Measurements from ENCODE around the gene TUBA4A.
A peak's percentile ranks its signal among the peaks of the same experiment; 100 is the strongest.

The TUBA4A gene

DNA sequence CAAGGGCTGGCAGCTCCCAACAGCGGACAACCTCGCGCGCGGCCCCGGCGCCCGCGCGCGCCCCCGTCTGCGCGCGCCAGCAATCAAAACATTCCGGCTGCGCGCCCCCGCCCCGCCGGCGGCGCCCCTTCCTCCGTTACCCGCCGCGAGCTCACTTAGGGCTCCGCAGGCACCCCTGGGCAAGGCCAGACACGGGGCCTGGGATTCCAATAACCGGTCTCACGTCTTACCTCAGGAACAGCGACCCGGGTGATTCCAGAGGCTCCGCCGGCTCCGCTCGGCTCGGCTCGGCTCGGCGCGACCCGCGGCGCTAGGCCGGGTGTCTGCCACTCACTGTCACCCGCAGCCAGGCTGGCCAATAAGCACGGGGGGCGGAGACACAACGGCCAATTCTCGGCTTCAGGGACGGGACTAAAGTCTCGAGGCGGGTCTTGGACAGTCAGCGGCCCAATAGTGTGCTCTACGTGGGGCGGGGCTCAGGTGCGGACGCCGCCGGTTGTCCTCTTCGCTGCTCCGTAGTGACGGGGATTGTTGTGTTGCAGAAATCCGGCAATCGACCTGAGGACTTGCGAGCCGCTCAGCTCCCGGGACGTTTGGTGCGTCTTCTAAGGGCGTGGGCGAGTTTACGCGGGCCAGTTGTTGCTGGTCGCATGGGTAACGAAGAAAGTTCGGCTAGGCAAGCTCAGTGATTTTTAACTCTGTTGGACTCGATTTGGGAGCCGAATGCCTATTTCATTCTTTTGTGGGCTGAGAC, 24.2 kb downstream of the TUBA4A start, which contains the start of the genes ANKZF1 and ATG9A:
Gene ANKZF1, plus strand, starts transcription at position 502 of the 754 bp plus-strand sequence. CDS start 452 bp downstream, outside the sequence.
Gene ATG9A, minus strand, starts transcription at position 332 of the 754 bp plus-strand sequence. CDS start 1,612 bp downstream, outside the sequence.
- DNase-seq, result peak; percentile 99

DNA sequence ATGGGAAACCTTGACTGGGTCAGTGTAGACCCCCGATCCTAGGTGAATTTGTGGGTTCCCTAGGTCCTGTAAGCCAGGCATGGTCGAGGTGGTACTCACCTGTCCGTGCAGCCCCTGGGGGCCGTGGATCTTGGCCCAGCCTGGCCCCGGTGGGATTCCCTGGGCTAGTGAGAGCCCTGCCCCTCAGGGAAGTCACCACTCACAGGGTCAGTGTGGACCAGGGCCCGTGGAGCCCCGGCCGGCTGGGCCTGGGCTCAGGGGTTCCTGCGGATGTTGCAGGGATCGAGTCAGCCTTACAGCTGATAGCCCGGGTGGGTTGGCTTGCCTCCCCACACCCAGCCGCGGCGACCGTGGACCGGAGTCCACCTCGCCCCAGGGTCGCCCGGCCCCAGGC, 24.8 kb downstream of the TUBA4A start:
- no peak for DNase-seq

DNA sequence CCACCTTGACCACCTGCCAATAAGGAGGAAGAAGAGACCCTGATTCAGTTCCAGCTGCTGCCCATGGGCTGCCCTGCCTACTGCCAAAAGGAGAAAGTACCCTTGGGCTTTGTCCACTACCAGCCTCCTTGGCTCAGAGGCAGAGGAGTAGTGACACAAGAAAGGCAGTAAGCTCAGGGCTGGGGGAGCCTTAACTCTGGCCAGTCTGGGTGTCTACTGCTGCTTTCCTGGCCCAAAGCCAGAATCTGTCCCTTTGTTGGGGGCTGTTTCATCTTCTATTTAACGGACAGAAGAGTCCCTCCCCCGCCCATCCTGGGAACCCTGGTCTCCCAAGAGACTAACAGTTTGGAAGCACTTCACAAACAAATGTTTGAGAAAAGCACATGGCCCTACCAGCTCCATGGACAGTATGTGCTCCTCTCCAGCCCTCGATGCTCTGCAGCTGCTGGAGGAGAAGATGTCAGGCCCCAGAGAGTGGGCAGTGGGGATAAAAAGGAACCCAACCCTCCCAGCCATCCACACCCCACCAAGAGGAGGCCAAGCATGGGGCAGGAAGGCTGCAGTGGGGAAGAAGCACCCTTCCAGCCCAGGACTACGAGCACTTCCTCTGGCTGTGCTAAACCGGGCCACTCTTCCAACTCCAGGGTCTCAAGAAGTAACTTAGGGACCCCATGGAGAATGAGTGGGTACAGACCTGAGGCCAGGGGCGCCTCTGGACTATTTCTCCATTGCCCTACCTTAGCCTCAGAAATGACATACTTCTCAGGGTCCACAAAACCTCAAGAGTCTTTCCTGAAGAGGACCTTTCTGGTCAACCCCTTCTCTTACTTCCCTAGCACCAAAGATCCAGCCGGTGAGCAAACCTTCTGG, 25.4 kb downstream of the TUBA4A start:
- DNase-seq, result no peak

DNA sequence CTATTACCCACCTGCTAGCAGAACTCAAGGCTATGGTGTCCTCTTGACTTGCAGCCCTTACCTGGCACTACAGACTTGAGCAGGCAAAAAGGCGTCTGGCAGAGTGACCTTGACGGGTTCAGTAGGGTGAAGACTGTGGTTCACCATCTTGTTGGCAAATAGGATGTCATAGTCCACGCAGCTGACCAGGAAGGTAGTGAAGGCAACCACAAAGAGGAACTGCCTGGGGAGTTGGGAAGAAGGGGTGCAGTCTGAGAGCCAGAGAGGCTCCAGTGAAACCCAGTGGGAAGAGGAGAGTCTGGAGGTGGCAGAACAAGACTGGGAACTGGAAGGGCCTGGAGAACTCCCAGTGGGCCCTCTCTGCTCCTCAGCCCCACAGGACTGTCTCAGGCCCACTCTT, 28.4 kb downstream of the TUBA4A start:
- no peak for DNase-seq

DNA sequence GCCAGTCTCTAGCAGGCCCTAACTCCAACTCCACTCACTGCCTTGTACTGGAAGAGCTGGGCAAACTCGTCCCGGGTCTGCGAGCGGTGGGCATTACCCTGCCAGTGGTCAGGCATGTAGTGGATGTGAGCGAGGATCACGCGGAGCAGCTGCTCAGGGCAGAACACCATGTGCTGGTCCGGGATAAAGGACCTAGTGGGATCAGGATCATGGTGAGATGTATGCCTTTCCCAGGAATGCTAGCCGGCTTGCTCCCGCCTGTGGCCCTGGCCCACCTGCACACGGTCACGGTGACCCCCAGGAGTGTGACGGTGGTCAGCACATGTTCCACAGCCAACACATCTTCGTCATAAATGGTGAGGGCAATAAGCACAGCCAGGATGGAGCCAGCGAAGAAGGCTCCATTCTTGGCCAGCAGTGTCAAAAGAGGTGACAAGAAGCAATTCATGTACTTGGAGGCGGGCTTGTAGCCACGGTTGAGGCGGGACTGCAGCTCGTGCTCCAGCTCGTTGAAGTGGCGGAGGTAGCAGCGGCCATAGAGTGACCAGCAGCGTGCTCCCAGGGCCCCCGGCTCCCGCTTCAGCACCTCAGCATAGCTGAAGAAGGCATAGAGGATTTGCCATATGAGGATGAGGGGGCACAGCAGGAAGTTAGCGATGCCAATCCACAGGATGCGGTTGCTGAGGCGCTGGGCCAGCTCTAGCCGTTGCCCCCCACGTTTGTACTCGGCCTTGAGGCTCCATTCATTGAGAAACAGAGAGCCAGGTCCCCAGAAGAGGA, 29.7 kb downstream of the TUBA4A start:
- no peak for DNase-seq

DNA sequence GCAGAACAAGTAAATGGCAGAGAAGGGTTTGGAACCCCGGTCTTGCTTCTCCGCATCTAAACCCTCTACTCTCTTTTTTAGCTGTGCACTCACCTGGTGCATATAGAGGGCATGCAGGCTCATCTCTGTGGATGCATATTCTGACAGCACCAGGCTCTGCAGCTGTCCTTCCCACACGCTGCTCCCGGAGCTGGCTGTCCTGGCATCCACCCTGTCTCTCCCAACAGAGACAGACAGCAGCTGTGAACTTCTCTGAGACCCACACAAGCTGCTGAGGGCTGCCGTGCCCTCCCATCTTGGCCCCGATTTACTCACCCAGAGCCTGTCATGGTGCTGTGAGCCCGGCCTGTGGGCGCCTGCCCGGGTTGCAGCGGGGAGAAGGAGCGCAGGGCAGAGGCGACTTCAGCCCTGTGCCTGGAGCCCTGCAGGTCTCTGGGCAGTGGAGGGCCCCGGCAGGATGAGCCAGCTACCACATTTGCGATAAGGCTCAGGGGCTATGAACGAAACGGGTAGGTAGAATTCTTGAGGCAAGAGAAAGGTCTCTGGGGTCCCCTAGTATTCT, 31.7 kb downstream of the TUBA4A start:
- no peak for DNase-seq

DNA sequence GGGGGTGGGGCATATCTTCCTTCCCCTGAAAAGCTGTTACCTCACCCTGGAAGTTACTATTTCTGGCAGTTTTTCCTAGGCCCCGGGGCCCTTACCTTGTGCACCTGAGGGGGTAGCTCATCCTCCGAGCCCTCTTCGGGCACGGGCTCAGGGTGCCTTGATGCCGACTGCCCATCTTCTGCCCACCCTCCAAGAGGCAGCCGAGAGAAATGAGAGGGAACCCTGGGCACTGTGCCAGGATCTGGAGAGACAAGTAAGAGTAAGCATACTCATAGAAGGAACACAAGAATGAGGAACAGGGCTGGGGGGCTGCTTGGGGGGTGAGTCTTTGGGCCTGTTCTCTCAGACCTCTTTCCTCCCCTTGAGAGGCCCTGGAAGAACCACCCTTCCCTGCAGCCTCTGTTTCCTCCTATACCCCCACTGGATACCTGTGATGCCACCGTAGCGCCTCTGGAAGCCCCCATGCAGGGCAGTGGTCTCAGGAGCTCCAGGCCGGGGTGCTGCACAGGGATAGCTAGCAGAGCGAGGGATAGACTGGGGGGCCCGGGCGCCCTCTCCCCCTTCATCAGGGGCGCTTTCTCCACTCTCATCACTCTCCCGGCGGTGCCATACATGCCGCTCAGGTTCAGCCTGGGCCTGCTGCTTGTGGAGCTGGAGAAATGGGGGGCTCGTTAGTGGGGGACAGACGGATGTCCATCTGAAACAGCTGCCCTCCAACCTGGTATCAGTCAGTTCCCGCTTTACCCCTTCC, 32.9 kb downstream of the TUBA4A start:
- no peak for DNase-seq

DNA sequence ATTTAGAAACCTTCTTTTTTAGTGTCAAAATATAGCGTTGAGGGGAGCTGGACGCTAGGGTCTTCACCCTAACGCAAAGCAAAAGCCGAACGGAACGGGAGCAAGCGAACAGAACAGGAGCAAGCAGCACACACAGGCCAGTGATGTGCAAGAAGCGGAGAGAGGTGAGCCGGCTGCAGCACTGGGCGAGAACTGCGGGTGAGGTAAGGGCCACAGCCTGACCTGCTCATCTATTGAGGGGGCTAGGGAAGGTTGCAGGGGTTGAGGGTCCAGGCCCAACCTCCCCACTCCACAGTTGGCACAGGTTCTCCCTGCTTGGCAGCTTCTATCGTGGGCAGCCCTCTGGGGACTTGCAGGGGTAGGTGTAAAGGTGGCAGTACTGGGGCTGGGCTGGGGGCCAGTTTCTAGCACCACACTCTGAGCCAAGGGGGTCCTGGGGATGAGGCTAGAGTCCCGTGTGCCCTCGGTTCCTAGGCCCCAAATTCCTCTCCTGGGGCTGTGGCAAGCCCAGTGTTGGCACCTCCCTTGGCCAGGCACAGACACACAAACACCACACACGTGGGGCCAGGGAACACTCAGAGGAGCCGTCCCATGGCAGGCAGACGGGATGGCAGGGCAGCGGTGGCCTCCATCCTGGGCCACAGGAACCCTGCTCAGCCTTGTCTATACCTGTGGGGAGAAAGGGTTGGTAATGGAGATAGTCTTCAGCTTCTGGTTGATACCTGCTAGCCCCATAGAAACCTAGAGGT, 33.8 kb downstream of the TUBA4A start:
- no peak for DNase-seq

DNA sequence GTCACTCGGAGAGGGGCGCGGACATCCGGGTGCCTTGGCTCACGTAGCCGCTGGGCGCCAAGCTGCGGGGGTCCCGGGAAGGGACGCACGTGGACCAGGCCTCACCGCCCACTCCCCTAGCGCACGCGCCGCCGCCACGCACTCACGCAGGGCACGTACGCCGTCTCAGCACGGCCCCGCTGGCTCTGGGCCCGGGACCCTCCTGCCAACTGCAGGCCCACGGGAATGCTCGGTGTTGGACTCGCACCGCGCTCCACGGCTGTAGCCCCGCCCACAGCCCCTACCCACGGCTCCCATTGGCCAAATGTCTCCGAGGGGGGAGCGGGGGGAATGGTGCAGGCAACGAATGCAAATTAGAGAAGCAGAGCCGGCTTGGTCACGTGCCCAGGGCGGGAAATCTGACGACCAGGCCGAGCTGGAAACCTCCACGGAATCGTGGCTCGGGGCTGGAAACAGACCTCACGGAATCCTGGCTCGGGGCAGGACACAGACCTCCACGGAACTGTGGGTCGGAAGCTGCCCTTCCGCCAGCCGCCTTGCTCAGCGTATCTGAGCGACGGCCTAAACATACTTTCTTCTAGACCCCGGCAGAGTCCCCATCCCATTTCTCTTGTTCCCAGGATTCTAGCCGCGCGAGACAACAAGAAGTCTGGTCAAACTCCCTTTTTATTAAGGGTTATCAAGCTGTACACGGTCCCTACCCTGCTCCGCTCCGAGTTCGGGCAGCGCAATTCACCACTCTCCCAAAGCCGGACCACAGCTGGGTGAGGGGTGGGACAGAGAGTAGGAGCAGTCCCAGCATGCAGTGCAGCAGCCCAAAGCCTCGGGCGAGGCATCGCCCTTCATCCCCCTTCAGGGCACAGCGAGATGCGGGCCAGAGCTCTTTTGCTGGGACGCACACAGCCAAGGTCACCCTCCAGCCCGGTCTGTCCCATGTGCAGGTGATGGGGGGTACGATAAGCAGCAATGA, 34.7 kb downstream of the TUBA4A start, which contains the start of gene ABCB6:
Gene ABCB6, minus strand, starts transcription at position 227 of the 970 bp plus-strand sequence. CDS start 285 bp downstream, outside the sequence.
- peak; percentile 95 for DNase-seq

DNA sequence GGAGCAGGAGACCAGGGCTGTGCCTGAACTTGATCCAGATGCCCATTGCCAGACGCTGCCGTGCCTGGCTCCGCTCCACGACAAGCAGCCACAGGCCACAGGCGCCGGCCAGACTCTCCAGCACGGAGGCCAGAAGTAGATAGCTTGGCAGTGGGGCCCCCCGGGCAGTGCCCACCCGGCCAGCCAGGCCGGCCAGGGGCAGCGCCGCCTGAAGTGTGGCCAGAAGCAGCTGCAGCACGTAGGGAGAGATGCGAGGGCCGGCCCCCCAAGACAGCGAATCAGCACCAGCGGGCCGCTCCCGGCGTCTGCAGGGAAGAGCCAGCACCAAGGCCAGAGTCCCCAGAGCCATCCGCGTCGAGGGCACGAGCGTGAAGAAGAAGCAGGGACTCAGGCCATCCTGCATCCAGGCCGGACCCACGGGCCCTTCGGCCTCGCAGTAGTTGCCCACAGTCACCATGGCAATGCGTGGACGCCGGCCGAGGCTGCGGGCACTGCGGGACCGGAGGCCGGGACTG, 35.4 kb downstream of the TUBA4A start:
- DNase-seq, result peak; percentile 50

DNA sequence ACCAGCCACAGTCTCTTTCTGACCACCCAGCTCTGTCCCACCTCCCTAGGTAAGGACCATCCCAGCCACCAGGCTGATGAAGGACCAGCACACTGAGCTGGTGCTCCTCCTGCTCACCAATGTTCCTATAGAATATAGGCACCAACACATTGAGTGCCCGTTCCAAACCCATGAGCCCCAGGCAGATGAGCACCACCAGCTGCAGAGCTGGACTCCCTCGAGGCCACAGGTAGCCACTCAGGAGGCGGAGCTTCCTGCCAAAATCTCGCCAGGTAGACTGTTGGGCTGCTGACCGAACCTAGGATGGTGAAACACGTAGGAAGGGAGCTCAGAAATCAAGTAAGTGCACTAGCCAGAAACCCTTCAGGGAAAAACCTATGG, 37.2 kb downstream of the TUBA4A start:
- no peak for DNase-seq

DNA sequence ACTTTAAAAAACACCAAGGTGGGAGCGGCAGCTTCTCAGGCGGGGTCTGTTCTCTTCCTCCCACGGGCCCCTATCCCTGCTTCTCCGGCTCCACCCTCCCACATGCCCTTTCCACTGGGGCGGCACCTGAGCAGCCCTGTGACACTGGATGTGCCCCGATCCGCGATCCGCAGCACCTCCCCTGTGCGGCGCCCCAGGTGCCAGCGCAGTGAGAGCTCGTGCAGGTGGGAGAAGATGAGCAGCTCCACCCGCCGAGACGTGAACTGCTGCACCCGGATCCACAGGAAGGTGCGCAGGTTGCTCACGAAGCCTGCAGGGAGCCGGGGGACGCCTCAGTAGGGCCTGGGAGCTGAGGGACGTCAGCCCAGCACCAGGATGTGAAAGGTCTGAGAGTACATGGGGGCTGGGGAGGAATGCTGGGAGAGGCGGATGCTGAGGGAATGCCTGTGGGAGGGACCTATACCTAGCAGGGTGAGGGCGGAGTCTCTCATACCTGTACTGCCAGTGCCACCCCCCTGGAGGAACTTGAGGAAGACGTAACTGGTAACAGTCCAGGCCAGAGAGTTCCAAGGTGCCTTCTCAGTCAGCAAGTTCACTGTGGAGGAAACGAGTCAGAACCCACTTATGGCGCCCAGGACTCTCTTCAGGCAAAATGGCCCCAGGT, 37.7 kb downstream of the TUBA4A start:
- DNase-seq, result no peak

DNA sequence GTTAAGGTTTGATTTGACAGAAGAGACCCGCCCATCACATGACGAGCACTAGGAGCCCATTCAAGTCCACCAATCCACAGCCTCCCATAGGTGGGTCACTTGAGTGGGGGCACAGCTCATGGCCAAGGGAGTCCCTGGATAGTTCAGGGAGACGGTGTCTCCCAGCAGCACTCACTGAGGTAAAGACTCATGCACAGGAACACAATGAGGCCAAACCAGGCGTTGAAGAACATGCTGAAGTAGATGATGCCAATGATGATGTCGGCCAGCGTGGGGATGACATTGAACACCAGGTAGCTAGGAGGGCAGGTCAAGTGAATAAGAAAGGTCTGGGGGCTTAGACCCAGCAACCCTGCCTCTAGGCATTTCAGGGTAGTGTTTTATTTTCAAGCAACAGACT, 38.9 kb downstream of the TUBA4A start:
- DNase-seq, result no peak

DNA sequence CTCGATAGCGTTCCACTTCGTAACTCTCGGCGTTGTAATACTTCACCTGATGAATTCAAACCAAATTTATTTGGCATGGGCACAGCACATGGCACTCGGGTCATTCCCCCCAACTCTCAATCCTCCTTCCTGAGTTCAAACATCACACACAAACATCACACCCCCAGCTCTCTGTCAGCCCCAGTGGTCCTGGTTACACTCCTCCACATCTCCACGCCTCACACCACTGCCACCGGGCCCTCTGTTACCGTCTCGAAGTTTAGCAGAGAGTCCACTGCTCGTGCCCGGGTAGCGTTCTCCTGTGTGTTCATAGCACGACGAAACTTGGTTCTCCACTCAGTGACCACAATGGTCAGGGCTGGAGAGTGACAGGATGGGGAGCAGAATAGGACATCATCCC, 39.6 kb downstream of the TUBA4A start:
- DNase-seq, result no peak

DNA sequence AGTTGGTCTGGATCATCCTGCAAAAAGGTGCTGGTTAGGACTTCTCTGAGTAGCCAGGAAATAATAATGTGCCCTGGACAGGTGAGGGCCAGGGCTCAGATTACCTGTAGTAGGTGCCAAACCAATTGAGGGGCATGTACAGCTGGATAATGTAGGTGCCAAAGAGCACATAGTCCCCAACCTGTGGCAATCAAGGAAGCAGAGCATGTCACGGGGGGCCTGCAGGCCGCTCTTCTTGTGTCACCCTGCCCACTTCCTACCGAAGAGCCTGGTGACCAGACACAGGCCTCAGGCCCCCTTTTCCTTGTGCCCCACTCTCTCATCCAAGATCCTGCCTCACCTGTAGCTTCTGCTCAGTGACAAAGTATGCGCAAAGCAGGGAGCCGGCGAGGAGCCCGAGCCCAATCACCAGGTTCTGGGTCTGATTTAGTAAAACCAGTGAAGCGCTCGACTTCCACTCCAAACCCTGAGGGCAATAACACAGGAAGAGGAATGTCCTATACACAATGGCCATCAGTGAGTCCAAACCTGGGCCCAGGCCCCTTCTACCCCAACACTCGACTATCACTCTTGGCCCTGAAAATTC, 40.1 kb downstream of the TUBA4A start:
- no peak for DNase-seq

DNA sequence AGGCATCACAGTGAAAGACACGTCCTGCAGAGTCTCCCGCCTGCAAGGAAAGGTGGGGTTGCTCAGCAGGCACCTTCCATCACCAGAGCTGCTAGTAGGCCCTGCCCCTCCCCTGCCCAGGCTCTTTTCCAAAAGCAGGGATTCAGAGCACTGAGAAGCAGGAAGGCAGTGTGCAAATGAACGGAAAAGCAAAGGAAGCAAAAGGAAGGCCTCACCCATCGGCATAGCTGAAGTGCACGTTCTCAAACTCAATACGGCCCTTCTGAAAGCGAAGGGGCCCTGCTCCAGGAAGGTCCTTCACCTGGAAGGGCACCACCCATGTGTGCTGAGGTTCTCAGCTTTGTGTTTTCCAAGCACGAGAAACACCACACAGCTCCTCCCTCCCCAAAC, 40.7 kb downstream of the TUBA4A start:
- DNase-seq, result no peak

DNA sequence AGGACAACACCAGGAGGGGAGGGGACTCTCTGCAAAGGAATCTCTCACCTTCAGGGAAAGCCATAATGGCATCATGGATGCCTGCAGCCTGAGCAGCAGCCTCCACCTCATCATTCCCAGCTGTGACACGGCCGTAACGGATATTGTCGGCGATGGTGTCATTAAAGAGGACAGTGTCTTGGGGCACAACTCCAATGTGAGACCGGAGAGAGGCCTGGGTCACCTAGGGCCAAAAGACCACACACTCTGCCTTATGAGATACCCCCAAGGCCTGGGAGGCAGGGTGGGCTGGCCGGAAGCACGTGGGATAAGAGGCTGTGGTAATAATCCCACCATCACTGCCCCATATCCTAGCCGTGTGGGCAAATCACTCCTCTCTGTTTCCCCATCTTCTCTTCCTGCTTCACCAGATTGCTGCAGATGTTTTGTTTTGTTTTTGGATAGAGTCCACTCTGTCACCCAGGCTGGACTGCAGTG, 42.8 kb downstream of the TUBA4A start:
- DNase-seq, result no peak

DNA sequence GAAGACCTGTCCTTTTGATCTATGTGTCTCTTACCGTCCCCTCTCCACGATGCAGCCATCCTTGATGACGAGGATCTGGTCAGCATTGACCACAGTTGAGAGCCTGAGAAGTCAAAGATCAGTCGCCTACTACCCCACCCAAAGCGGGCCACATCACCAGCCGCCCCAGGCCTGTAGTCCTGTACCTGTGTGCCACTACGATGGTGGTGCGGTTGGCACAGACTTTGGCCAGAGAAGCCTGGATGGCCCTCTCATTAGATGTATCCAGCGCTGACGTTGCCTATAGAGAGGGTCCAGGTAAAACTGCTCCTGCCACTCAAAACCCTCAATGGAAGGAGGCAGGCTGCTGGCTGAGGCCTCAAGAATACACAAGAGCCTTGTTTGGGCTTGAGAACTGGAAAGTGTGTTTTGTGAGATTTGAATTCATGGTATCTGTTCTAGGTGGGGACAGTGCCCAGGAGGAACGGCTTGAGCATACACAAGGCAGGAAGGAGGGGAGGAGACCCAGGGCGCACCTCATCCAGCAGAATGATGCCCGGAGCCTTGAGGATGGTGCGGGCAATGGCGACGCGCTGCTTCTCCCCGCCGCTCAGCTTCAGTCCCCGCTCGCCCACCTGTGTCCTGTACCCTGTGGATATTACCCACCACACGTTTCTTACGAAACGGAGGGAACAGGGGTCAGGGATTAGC, 43.4 kb downstream of the TUBA4A start:
- no peak for DNase-seq

Measured in stimulated activated CD4-positive, alpha-beta T cell treated with anti-CD3 and anti-CD28 coated beads, Interleukin-15, amount 100 ng/mL, for 24 hours (primary cell).